HCT116 (cell line): ENCODE measurements around the gene ABL1. TPM values are rescaled to one million over a fixed set of nuclear protein-coding genes. Genes with fewer than 3 reads are reported as not detected.

Source experiments
- ATAC-seq: fragments of 200-7000 bp; cut with Tn5 transposase; 2 replicates; pipeline ENCODE4 v1.9.1; 2020; ENCODE audit warnings: mild to moderate bottlenecking, moderate library complexity
- Bru-seq: library from RNA; stranded (reverse); fragments of 400-500 nt; gene quantifications from one replicate; lab custom pipeline; 2021; lab: Mats Ljungman, UMichigan
- BruChase-seq, 2 experiments: library from RNA; stranded (reverse); fragments of 400-500 nt; gene quantifications; one replicate each; lab custom pipeline; 2021; lab: Mats Ljungman, UMichigan
- BruUV-seq: library from RNA; stranded (reverse); fragments of 400-500 nt; replicated peaks from 2 replicates; lab custom pipeline; 2021; lab: Mats Ljungman, UMichigan
- CTCF ChIA-PET: fragments of 300-600 bp; sonication (Branson Sonifier 250); formaldehyde crosslinking; loops from one replicate; lab custom pipeline; 2021; ENCODE audit warnings: antibody characterized with exemption; lab: Charles Lee
- POLR2A ChIA-PET: fragments of 300-600, 350-600 bp; sonication (Branson Sonifier 250); formaldehyde crosslinking; loops from one replicate; lab custom pipeline; 2021; ENCODE audit warnings: antibody characterized with exemption; lab: Charles Lee
- RAD21 ChIA-PET, 2 experiments: fragments of 300-600 bp; sonication (Branson Sonifier 250); formaldehyde crosslinking; loops; one replicate each; lab custom pipeline; 2023; ENCODE audit warnings: low total read pairs in 2 of 2; ENCODE audit not compliant: uncharacterized antibody in 2 of 2, unreplicated experiment in 2 of 2, low non-redundant PET in 1 of 2; lab: Charles Lee
- DNase-seq: peaks from one replicate; pipeline ENCODE4 v3.0.0-alpha.2; 2010; ENCODE audit warnings: low read depth, low spot score
- H2AFZ ChIP-seq: fragments of 200-600 bp; shearing (Covaris generic), sonication (generic); 2 replicates; pipeline ENCODE4 v1.6.1; 2017; ENCODE audit warnings: low read depth, mixed run types, mixed read lengths, antibody characterized with exemption, low read length; ENCODE audit not compliant: poor library complexity, severe bottlenecking
- H3K27ac ChIP-seq: 2 replicates; pipeline ENCODE4 v1.5.1; 2012; ENCODE audit warnings: low read depth, low read length
- H3K27me3 ChIP-seq: fragments of 200-600 bp; sonication (generic); 2 replicates; pipeline ENCODE4 v1.6.1; 2016; ENCODE audit warnings: mixed run types, low read length, mixed read lengths; ENCODE audit not compliant: insufficient read depth
- H3K36me3 ChIP-seq, 2 experiments: fragments of 200-500 bp in 1 of 2; fragments of 200-600 bp in 1 of 2; sonication (Bioruptor generic) in 1 of 2; sonication (generic) in 1 of 2; 2 replicates each; pipeline versions ENCODE4 v1.5.1 to v1.6.1; 2014 to 2016; ENCODE audit warnings: low read length in 2 of 2, inconsistent platforms in 1 of 2, mixed read lengths in 1 of 2, mixed run types in 1 of 2; ENCODE audit not compliant: insufficient read depth in 2 of 2, control insufficient read depth in 1 of 2
- H3K4me1 ChIP-seq, 2 experiments: fragments of 200-600 bp in 1 of 2; sonication (generic) in 1 of 2; 2 replicates each; pipeline versions ENCODE4 v1.5.1 to v1.6.1; 2012 to 2017; ENCODE audit warnings: low read length in 2 of 2, inconsistent platforms in 1 of 2, mild to moderate bottlenecking in 1 of 2, mixed read lengths in 1 of 2, mixed run types in 1 of 2, moderate library complexity in 1 of 2; ENCODE audit not compliant: insufficient read depth in 2 of 2, control insufficient read depth in 1 of 2
- H3K4me2 ChIP-seq: fragments of 200-600 bp; sonication (generic); 2 replicates; pipeline ENCODE4 v1.6.1; 2017; ENCODE audit warnings: mixed run types, low read length, mixed read lengths
- H3K4me3 ChIP-seq, 2 experiments: fragments of 200-600 bp in 1 of 2; sonication (generic) in 1 of 2; replicated peaks in 1 of 2; 2 replicates each; pipeline ENCODE4 v1.5.1; 2011 to 2016; ENCODE audit warnings: low read length in 2 of 2, control low read depth in 1 of 2, low read depth in 1 of 2, mild to moderate bottlenecking in 1 of 2, mixed read lengths in 1 of 2, mixed run types in 1 of 2
- H3K79me2 ChIP-seq: fragments of 200-600 bp; sonication (generic); 2 replicates; pipeline ENCODE4 v1.6.1; 2017; ENCODE audit warnings: mild to moderate bottlenecking, mixed run types, low read length, moderate library complexity, mixed read lengths; ENCODE audit not compliant: insufficient read depth
- H3K9ac ChIP-seq: fragments of 200-600 bp; sonication (generic); 2 replicates; pipeline ENCODE4 v1.6.1; 2016; ENCODE audit warnings: low read length, mixed read lengths
- H3K9me2 ChIP-seq: fragments of 200-600 bp; sonication (generic), shearing (Covaris generic); 2 replicates; pipeline ENCODE4 v1.6.1; 2017; ENCODE audit warnings: mixed run types, mild to moderate bottlenecking, moderate library complexity; ENCODE audit not compliant: insufficient read depth
- H3K9me3 ChIP-seq, 2 experiments: fragments of 200-500 bp in 1 of 2; fragments of 200-600 bp in 1 of 2; sonication (Bioruptor generic) in 1 of 2; sonication (generic) in 1 of 2; 2 replicates each; pipeline ENCODE4 v1.6.1; 2014 to 2017; ENCODE audit warnings: low read length in 2 of 2, mixed read lengths in 2 of 2, inconsistent platforms in 1 of 2, low read depth in 1 of 2, mild to moderate bottlenecking in 1 of 2, mixed run types in 1 of 2, moderate library complexity in 1 of 2; ENCODE audit not compliant: control insufficient read depth in 1 of 2, insufficient read depth in 1 of 2
- H4K20me1 ChIP-seq: fragments of 200-600 bp; sonication (generic), shearing (Covaris generic); 2 replicates; pipeline ENCODE4 v1.6.1; 2017; ENCODE audit warnings: mixed run types, mild to moderate bottlenecking, moderate library complexity; ENCODE audit not compliant: insufficient read depth
- CEBPB ChIP-seq: IDR thresholded peaks from 2 replicates; pipeline ENCODE4 v1.6.1; 2012; ENCODE audit warnings: low read depth
- CTCF ChIP-seq, 3 experiments: fragments of 200-600 bp in 1 of 3; sonication (generic) in 1 of 3; IDR thresholded peaks in 2 of 3; conservative IDR thresholded peaks in 1 of 3; 2 replicates each; pipeline ENCODE4 v1.5.1; 2012 to 2017; ENCODE audit warnings: low read depth in 2 of 3, low read length in 2 of 3, antibody characterized with exemption in 1 of 3, borderline replicate concordance in 1 of 3, control low read depth in 1 of 3, mild to moderate bottlenecking in 1 of 3, mixed read lengths in 1 of 3, mixed run types in 1 of 3, moderate library complexity in 1 of 3; ENCODE audit not compliant: insufficient read depth in 1 of 3
- EGR1 ChIP-seq: IDR thresholded peaks from 2 replicates; pipeline ENCODE4 v1.6.1; 2012; ENCODE audit warnings: low read depth
- ELF1 ChIP-seq: IDR thresholded peaks from 2 replicates; pipeline ENCODE4 v1.6.1; 2012; ENCODE audit warnings: low read depth, borderline replicate concordance
- JUND ChIP-seq: IDR thresholded peaks from 2 replicates; pipeline ENCODE4 v1.6.1; 2012
- MAX ChIP-seq: IDR thresholded peaks from 2 replicates; pipeline ENCODE4 v1.6.1; 2012
- POLR2AphosphoS5 ChIP-seq: IDR thresholded peaks from 2 replicates; pipeline ENCODE4 v1.6.1; 2011; ENCODE audit warnings: mild to moderate bottlenecking, low read depth, low read length, moderate library complexity
- RAD21 ChIP-seq: IDR thresholded peaks from 2 replicates; pipeline ENCODE4 v1.6.1; 2012; ENCODE audit warnings: low read depth, mild to moderate bottlenecking
- SIN3A ChIP-seq: IDR thresholded peaks from 2 replicates; pipeline ENCODE4 v1.6.1; 2012; ENCODE audit warnings: low read depth
- TCF7L2 ChIP-seq: IDR thresholded peaks from 2 replicates; pipeline ENCODE4 v1.7.0; 2011; ENCODE audit warnings: borderline replicate concordance, inconsistent platforms; ENCODE audit not compliant: insufficient read depth, insufficient read length; ENCODE audit errors: extremely low read depth
- ZFX ChIP-seq: fragments of 450-650 bp; IDR thresholded peaks from 2 replicates; pipeline ENCODE4 v1.6.1; 2017
- intact Hi-C: fragments of 100-400 bp; cut with micrococcal nuclease; formaldehyde crosslinking; loops from 2 replicates; pipeline ENCODE4 v1.10.0; 2022
- long read RNA-seq: library from polyadenylated mRNA; unstranded; transcript quantifications from one replicate; pipeline ENCODE4 v2.0.0, GENCODE V29; 2021; ENCODE audit not compliant: unreplicated experiment
- polyA plus RNA-seq: library from polyadenylated mRNA; unstranded; fragments of >200 nt; gene quantifications from 2 replicates; pipeline ENCODE4 v1.2.1, GENCODE V29; 2012; ENCODE audit warnings: missing spikeins
- total RNA-seq: library from RNA; stranded (reverse); gene quantifications from one replicate; pipeline ENCODE4 v1.2.1, GENCODE V29; 2021; ENCODE audit not compliant: unreplicated experiment

The ABL1 gene
- total RNA-seq (54.7 TPM), Bru-seq, nascent RNA (percentile 74 among the genes with signal in this experiment), BruChase-seq, experiment 1, labeled RNA remaining after a 6-hour chase (percentile 76 among the genes with signal in this experiment), BruChase-seq, experiment 2, labeled RNA remaining after a 2-hour chase (percentile 73 among the genes with signal in this experiment)
- 23.9 and 28.3 TPM in 2 replicates for polyA plus RNA-seq
- long read RNA-seq, full-length matches to known transcripts: 2 of 46 reads
- long read RNA-seq, partial matches to known transcripts: 5 of 46 reads
- long read RNA-seq, other reads (novel, unspliced or antisense): 39 of 46 reads

GRCh38 chr9:130834371-130835336 is at the start of gene ABL1:
Gene ABL1 (plus strand): TSS chr9:130835254. CDS start chr9:130835447, 193 bp downstream.
- Histone ChIP-seq H3K4me1 (peaks cover 24 to 36% of the 10 kb centered on the region in 2 experiments), H3K4me3 (peak within 1 kb of the TSS; percentile 59 to 72), H3K9me2 (no peaks in the 10 kb centered on the region), H2AFZ (peak within 1 kb of the TSS; percentile 47), H3K9ac (peak within 1 kb of the TSS; percentile 75), H3K27me3 (no peaks in the 10 kb centered on the region), H3K9me3 (no peaks in the 10 kb centered on the region), H3K36me3 (no peaks in the 10 kb centered on the region), H3K4me2 (peak within 1 kb of the TSS; percentile 97), H4K20me1 (peaks cover 3% of the 10 kb centered on the region; the same call in 1 of the 2 replicates), H3K79me2 (peaks cover 67% of the 10 kb centered on the region), H3K27ac (peak within 1 kb of the TSS; percentile 86)
- ChIA-PET CTCF (no interaction called here), RAD21 (no interaction called here), POLR2A (no interaction called here)
- DNase-seq (peak; percentile 49), ATAC-seq (peak; percentile 84)
- intact Hi-C loops: no loop called here
- no TSS peak for BruUV-seq
- TF ChIP-seq EGR1: peak; percentile 71
- TF ChIP-seq POLR2AphosphoS5: 0 out of 2 replicates have a peak, but pooled peaks have one; percentile 15
- TF ChIP-seq ZFX: peak; percentile 90
- TF ChIP-seq TCF7L2: peak; percentile 62
- TF ChIP-seq CEBPB: no peak
- no peak for TF ChIP-seq ELF1
- peak; percentile 19; the same call in 1 of the 2 replicates for TF ChIP-seq SIN3A
- TF ChIP-seq JUND: no peak
- TF ChIP-seq RAD21: no peak
- peak; percentile 89 for TF ChIP-seq MAX
- TF ChIP-seq CTCF (IDR thresholded peaks at IDR 0.05 in 2 of 3, conservative IDR thresholded peaks at IDR 0.05 in 1 of 3; ENCODE audit: borderline replicate concordance in 1 of 3, insufficient read depth in 1 of 3, low read depth in 2 of 3, low read length in 2 of 3): no peak
